Astrocyte (in vitro differentiated cells and primary cell): ENCODE data around the gene ITGAE. TPM values are rescaled to one million over a fixed set of nuclear protein-coding genes. Genes with fewer than 3 reads are reported as not detected.

ENCODE experiments used
- DNase-seq: peaks from one replicate; pipeline ENCODE4 v3.0.0-alpha.2; 2010; ENCODE audit warnings: low read depth
- FAIRE-seq: peaks from 2 replicates; lab custom pipeline; 2011; peaks lifted over from hg19 to GRCh38; lab: Jason Lieb, UNC
- H2AFZ ChIP-seq: 2 replicates; pipeline ENCODE4 v1.6.0; 2012; ENCODE audit warnings: low read depth, low read length, inconsistent platforms
- H3K27ac ChIP-seq: 2 replicates; pipeline ENCODE4 v1.5.1; 2011; ENCODE audit warnings: low read depth, low read length, inconsistent platforms
- H3K27me3 ChIP-seq: 2 replicates; pipeline ENCODE4 v1.6.0; 2011; ENCODE audit warnings: low read length, inconsistent platforms; ENCODE audit not compliant: insufficient read depth
- H3K36me3 ChIP-seq: 2 replicates; pipeline ENCODE4 v1.5.1; 2011; ENCODE audit warnings: low read length, inconsistent platforms; ENCODE audit not compliant: insufficient read depth
- H3K4me1 ChIP-seq: 2 replicates; pipeline ENCODE4 v1.5.1; 2011; ENCODE audit warnings: low read length, inconsistent platforms; ENCODE audit not compliant: insufficient read depth
- H3K4me2 ChIP-seq: 2 replicates; pipeline ENCODE4 v1.6.0; 2012; ENCODE audit warnings: low read length, inconsistent platforms
- H3K4me3 ChIP-seq: 2 replicates; pipeline ENCODE4 v1.5.1; 2011; ENCODE audit warnings: low read depth, mild to moderate bottlenecking, low read length, inconsistent platforms; ENCODE audit not compliant: insufficient read depth
- H3K79me2 ChIP-seq: 2 replicates; pipeline ENCODE4 v1.6.0; 2012; ENCODE audit warnings: mild to moderate bottlenecking, low read length, inconsistent platforms; ENCODE audit not compliant: insufficient read depth
- H3K9ac ChIP-seq: 2 replicates; pipeline ENCODE4 v1.6.0; 2012; ENCODE audit warnings: mild to moderate bottlenecking, low read length, inconsistent platforms
- H3K9me3 ChIP-seq: 2 replicates; pipeline ENCODE4 v1.5.1; 2012; ENCODE audit warnings: low read depth, mild to moderate bottlenecking, low read length, inconsistent platforms; ENCODE audit not compliant: insufficient read depth
- H4K20me1 ChIP-seq: 2 replicates; pipeline ENCODE4 v1.6.0; 2012; ENCODE audit warnings: low read length, inconsistent platforms; ENCODE audit not compliant: insufficient read depth
- H3K27ac Mint-ChIP-seq: one replicate; pipeline ENCODE4 v1.8.0; 2021; ENCODE audit warnings: mild to moderate bottlenecking, mixed read lengths; ENCODE audit not compliant: unreplicated experiment
- H3K27me3 Mint-ChIP-seq: one replicate; pipeline ENCODE4 v1.8.0; 2021; ENCODE audit warnings: low read depth, mixed read lengths; ENCODE audit not compliant: unreplicated experiment
- H3K36me3 Mint-ChIP-seq: one replicate; pipeline ENCODE4 v1.8.0; 2021; ENCODE audit warnings: low read depth, mixed read lengths; ENCODE audit not compliant: unreplicated experiment
- H3K4me1 Mint-ChIP-seq: one replicate; pipeline ENCODE4 v1.8.0; 2021; ENCODE audit warnings: low read depth, mixed read lengths; ENCODE audit not compliant: unreplicated experiment
- H3K4me3 Mint-ChIP-seq: one replicate; pipeline ENCODE4 v1.8.0; 2021; ENCODE audit warnings: mild to moderate bottlenecking, moderate library complexity, mixed read lengths; ENCODE audit not compliant: unreplicated experiment
- H3K9me3 Mint-ChIP-seq: one replicate; pipeline ENCODE4 v1.8.0; 2021; ENCODE audit warnings: mild to moderate bottlenecking, mixed read lengths; ENCODE audit not compliant: unreplicated experiment
- CTCF ChIP-seq: IDR thresholded peaks from 2 replicates; pipeline ENCODE4 v1.5.1; 2011; ENCODE audit warnings: low read depth, mild to moderate bottlenecking, inconsistent platforms, low read length, moderate library complexity; ENCODE audit not compliant: insufficient read depth
- EZH2 ChIP-seq: IDR thresholded peaks from 2 replicates; pipeline ENCODE4 v1.6.1; 2012; ENCODE audit warnings: mild to moderate bottlenecking, low read length, inconsistent platforms; ENCODE audit not compliant: insufficient read depth
- total RNA-seq: library from RNA; stranded (reverse); gene quantifications from 2 replicates; pipeline ENCODE4 v1.2.1, GENCODE V29; 2021

The ITGAE gene
- total RNA-seq, 1 donor from 2014 or later = 30.9 TPM

DNA sequence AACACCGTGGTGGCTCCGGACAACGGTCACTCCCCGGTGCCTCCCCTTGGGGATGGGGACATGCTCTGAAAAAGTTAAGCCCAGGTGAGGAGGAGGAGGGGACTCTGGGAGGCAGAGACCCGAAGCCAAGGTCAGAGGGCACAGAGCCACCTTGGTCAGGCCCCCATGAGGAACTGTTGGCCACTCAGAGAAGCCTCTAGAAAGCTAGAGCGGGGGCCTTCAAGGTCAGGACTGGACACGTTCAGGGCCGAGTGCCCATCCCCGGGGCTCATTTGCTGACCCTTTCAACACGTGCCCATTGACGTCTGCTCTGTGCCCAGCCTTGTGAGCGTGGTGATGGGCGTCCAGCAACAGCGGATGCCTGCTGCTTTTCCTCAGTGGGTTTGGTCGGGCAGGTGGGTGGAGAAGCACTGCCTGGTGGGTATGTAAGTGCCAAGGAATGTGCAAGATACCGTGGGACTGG lies 39.0 kb downstream of the ITGAE start:
- Histone ChIP-seq H3K4me3 (no peak overlapping the region), H3K27ac (no peak overlapping the region), H3K9me3 (peaks cover 6% of the 10 kb centered on the region), H3K27me3 (peaks cover 2% of the 10 kb centered on the region), H3K79me2 (no peaks in the 10 kb centered on the region), H3K4me1 (peaks cover 16% of the 10 kb centered on the region), H4K20me1 (no peaks in the 10 kb centered on the region), H2AFZ (no peak overlapping the region), H3K4me2 (no peak overlapping the region), H3K36me3 (no peaks in the 10 kb centered on the region), H3K9ac (no peak overlapping the region)
- H3K27ac Mint-ChIP-seq = no peak overlapping the region
- peaks cover 9% of the 10 kb centered on the region for H3K27me3 Mint-ChIP-seq
- DNase-seq = no peak
- peaks cover 11% of the 10 kb centered on the region for H3K36me3 Mint-ChIP-seq
- TF ChIP-seq EZH2 = no peak
- no peak for TF ChIP-seq CTCF
- no peak for FAIRE-seq
- H3K4me3 Mint-ChIP-seq = no peak overlapping the region
- H3K4me1 Mint-ChIP-seq = peaks cover 10% of the 10 kb centered on the region
- H3K9me3 Mint-ChIP-seq = peaks cover 20% of the 10 kb centered on the region

GRCh38 chr17:3761036-3761917 lies 39.7 kb downstream of the ITGAE start:
- Histone ChIP-seq H3K36me3 (no peaks in the 10 kb centered on the region), H3K4me2 (no peak overlapping the region), H3K9me3 (peaks cover 6% of the 10 kb centered on the region), H3K27ac (no peak overlapping the region), H3K27me3 (peaks cover 2% of the 10 kb centered on the region), H3K4me3 (no peak overlapping the region), H4K20me1 (no peaks in the 10 kb centered on the region), H3K9ac (no peak overlapping the region), H3K4me1 (peaks cover 16% of the 10 kb centered on the region), H2AFZ (no peak overlapping the region), H3K79me2 (no peaks in the 10 kb centered on the region)
- Mint-ChIP-seq H3K4me1 (peaks cover 7% of the 10 kb centered on the region), H3K27ac (no peak overlapping the region), H3K27me3 (peaks cover 9% of the 10 kb centered on the region), H3K4me3 (no peak overlapping the region), H3K9me3 (peaks cover 20% of the 10 kb centered on the region), H3K36me3 (peaks cover 10% of the 10 kb centered on the region)
- FAIRE-seq = no peak
- no peak for TF ChIP-seq EZH2
- no peak for TF ChIP-seq CTCF
- no peak for DNase-seq
